Glomerular visceral epithelial cell (primary cell): ENCODE data around the gene DHRS9.

Experiments
- DNase-seq: peaks from one replicate; pipeline ENCODE4 v3.0.0-alpha.2; 2016; ENCODE audit errors: extremely low spot score

Gene DHRS9

GRCh38 chr2:169065864-169066517 is 3.4 kb upstream of the DHRS9 start:
- no peak for DNase-seq

- DNase-seq = no peak
These were observed 2.5 kb upstream of the DHRS9 start for GRCh38 chr2:169066897-169067296.

GRCh38 chr2:169069833-169070232 is 470 bp downstream of the DHRS9 start:
- DNase-seq = no peak

GRCh38 chr2:169071455-169071854 is 2.1 kb downstream of the DHRS9 start:
- no peak for DNase-seq

GRCh38 chr2:169072163-169072925 is 3.0 kb downstream of the DHRS9 start:
- no peak for DNase-seq

- DNase-seq = peak; percentile 45
These were observed 4.0 kb downstream of the DHRS9 start for GRCh38 chr2:169073211-169073962.

- DNase-seq = peak; percentile 99
These were observed 4.8 kb downstream of the DHRS9 start for GRCh38 chr2:169073963-169074751.

- DNase-seq = peak; percentile 70
These were observed 8.4 kb downstream of the DHRS9 start for GRCh38 chr2:169077674-169078240.

- DNase-seq = peak; percentile 91
These were observed 11.1 kb downstream of the DHRS9 start for GRCh38 chr2:169080250-169081069.

- no peak for DNase-seq
These were observed 12.2 kb downstream of the DHRS9 start for GRCh38 chr2:169081551-169081950.

- DNase-seq = no peak
These were observed 13.6 kb downstream of the DHRS9 start for GRCh38 chr2:169082995-169083394.

- peak; percentile 65 for DNase-seq
These were observed 17.6 kb downstream of the DHRS9 start for GRCh38 chr2:169086893-169087467.

GRCh38 chr2:169087757-169088379 is 18.5 kb downstream of the DHRS9 start:
- DNase-seq = no peak

GRCh38 chr2:169089182-169089581 is 19.8 kb downstream of the DHRS9 start:
- DNase-seq = no peak

- no peak for DNase-seq
These were observed 20.9 kb downstream of the DHRS9 start for GRCh38 chr2:169090133-169090820.

GRCh38 chr2:169091256-169091655 is 21.9 kb downstream of the DHRS9 start:
- no peak for DNase-seq

- peak; percentile 68 for DNase-seq
These were observed 22.6 kb downstream of the DHRS9 start for GRCh38 chr2:169091761-169092519.

- peak; percentile 9 for DNase-seq
These were observed 24.2 kb downstream of the DHRS9 start for GRCh38 chr2:169093535-169093934.
